GM19240 (cell line): ENCODE measurements around the gene LZIC.
A peak's percentile ranks its signal among the peaks of the same experiment; 100 is the strongest.

ENCODE experiments used
- DNase-seq: peaks from one replicate; pipeline ENCODE4 v3.0.0; 2011; ENCODE audit warnings: low spot score; ENCODE audit not compliant: insufficient read length

Gene LZIC

GRCh38 chr1:9910423-9911178, 32.6 kb downstream of the LZIC start:
- peak; percentile 96 for DNase-seq

GRCh38 chr1:9910076-9910422, 33.1 kb downstream of the LZIC start, which contains the start of gene CTNNBIP1:
CTNNBIP1 (minus strand) TSS chr1:9910269; CDS start chr1:9872064, 38,205 bp downstream.
- peak; percentile 88 for DNase-seq

DNA sequence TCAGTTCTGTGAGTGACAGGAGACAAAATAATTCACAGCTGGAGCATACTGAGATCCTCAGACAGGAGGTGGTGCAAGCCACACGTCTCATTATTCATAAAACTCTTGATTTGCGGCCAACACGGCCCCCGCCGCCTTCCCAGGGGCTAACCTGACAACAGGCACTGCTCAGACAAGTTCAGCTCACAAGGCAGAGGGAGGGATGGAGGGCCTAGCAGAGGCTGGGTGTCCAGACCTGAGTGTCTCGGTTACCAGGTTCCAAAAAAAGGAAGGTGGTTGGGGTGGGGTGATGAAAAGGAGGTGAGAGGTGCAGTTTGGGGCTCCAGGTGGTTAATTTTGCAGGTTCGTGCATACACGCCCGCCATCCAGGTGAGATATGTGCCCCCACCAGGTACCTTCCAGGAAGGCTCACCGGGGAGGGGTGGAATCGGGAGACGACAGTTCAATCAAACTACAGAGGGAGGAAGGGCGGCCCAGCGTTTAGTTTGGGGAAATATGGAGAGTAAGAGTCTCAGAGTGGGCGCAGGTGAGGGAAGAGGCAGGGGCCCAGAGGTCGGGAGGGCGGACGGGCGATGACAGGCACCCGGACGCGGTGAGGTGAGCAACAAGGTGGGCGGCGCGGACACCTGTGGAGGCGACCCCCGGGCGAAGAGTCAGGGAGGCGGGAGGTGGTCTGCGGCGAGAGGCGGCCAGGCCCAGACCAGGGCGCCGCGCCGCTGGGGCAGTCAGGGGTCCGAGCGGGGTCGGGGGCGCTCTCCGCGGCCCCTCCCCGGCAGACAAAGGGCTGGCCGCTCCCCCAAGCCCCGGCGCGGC, 33.8 kb downstream of the LZIC start:
- no peak for DNase-seq

DNA sequence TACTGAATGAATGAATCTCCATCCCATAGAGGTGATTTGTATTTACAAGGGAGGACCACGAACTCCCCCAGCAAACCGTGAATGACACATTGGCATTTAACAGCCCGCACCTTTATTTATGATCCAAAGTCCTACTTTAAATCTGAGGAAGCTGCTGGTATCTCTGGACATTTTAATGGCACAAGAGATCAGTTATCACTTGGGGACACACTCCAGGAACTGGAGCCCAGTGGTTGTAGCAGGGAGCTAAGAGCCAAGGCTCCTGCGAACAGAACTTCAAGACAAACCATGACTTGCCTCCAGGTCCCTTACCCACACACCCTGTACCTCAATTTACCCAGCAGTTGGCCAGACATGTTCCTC, 34.3 kb downstream of the LZIC start:
- no peak for DNase-seq

DNA sequence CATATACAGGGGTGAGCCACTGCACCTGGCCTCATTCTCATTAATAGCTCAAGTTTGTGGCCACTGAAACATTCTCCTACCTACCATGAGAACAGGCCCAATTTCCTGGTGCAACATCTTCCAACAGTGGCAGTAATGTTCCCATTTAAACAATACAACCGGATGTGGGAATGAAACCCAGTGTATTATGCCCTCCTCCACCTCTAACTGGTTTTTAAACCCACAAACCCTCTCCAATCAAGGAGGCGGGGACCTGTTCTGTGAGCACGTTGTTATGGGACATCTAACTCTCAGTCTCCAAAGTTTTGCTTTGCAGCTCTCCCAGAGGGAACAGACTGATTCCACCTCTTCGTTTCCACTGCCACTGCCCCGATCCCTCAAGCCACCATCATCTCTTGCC, 35.8 kb downstream of the LZIC start:
- no peak for DNase-seq

DNA sequence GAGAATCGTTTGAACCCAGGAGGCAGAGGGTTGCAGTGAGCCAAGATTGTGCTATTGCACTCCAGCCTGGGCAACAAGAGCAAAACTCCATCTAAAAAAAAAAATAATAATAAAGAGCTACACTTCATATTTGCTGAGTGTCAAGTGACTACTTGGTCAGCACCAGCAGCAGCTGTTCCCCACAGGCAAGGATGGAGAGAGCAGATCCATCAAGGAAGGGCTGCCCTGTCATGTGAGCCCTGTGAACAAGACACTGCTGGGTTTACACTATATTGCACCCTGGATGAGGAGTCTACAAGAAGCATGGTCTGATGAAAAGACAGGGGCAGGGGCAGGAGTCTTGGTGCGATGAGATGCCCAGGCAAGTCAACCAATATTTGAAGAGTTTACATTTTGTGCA, 36.7 kb downstream of the LZIC start:
- DNase-seq, result no peak

GRCh38 chr1:9905010-9905409, 38.2 kb downstream of the LZIC start:
- no peak for DNase-seq

GRCh38 chr1:9904596-9904995, 38.6 kb downstream of the LZIC start:
- DNase-seq, result no peak

DNA sequence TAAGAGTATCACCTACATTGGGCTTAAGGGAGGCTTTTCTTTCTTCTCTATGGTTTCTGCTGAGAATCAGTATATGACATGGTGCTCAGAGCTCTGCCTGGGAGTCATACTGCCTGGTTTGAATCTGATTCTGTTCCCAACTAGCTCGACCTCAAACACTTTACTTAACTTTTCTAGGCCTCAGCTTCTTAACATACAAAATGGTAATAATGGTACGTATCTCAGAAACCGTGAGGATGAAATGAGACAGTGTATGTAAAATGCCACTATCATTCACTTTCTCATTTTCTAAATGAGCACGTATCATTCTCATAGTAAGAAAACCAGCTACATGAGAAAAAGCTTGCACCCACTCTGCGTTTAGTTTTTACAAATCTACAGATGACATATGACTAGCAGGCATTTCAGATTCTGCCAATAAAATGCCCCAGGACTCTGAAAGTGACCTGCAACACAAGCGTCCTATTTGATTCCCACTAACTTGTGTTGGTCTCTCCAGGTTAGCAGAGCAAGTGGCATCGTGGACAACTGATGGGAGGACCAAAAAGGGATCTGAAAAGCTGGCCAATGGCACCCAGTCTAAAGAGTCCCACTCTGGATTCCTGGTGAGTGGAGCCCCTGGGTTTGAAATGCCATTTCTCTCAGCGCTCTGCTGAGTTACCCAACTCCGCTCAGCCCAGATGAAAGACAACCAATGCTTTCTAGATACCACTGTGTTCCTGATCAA, 39.2 kb downstream of the LZIC start:
- no peak for DNase-seq

GRCh38 chr1:9902060-9902452, 41.1 kb downstream of the LZIC start:
- no peak for DNase-seq

- no peak for DNase-seq
These were observed 41.8 kb downstream of the LZIC start for GRCh38 chr1:9901148-9902059.

DNA sequence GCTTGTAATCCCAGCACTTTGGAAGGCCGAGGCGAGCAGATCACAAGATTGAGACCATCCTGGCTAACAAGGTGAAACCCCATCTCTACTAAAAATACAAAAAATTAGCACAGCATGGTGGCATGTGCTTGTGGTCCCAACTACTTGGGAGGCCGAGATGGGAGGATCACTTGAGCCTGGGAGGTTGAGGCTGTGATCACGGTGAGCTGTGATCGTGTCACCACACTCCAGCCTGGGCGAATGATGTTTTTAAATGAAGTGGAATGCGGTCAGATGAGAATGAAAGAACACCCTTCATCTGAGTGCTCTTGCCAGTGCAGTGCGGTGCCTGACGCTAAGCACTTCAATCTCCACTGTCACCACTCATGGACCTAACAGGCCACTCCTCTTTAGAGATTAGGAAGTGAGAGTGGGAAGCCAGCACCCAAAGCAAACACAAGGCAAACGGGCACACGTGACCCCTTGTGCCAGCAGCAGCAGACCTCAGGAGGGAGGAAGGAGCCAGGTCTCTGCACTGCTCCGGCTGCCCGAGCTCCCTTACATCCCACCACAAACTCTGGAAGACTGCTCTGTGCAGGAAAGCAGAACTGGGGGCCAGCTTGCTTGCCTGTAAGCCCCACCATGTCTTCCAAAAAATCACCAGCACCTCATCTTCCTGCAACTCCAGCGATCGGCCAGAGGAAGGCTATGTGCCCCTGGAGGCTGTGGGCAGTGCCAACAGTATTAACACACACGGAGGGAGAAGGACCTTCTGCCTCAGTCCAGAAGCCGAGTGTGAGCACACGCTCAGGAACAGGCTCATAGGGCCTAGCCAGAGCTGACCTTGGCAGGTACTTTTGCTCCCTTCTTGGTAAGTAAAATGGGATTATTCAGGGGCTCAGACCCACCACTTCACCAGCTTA, 42.8 kb downstream of the LZIC start:
- DNase-seq, result no peak

- DNase-seq, result no peak
These were observed 49.1 kb downstream of the LZIC start for GRCh38 chr1:9894115-9894514.

DNA sequence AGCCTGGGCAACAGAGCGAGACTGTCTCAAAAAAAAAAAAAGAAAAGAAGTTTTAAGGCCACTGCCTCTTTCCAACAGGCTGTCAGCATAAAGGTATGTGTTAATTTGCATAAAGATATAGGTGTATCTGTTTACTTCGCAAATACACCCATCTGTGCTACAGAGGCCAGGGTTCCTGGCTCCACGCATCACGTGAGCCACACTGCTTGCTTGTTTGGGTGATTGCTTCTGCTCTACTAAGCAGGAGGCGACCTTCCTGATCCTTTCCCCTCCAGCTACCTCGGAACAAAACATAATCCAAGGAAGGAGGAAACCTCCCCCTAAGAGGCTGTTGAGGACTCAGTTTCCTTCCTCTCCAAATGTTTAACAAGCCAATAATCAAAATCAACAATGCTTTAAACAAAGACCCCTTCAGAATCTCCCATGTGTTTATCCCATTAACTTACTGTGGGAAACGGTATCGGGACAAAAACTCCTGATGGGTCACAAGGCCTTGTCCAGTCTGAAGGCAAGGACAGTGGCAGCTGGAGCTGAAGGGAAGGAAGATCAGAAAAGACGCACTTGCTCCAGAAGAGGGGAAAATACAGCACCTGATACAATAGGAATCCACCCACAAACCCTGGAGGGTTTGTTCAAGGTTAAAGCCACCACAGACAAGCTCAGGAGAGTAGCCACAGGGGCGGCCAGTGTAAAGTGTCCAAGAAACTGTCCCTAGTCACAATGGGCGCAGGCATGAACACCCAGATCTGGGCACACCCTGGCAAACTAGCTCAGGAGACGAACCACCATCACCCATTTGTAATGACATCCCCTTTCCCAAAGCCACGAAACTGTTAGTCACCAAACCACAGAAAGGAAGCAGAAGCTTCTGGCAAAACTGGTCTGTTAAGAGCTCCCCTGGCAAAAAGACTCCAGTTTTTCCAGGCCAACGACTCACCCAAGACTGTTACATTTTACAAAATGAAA, 50.3 kb downstream of the LZIC start:
- no peak for DNase-seq

DNA sequence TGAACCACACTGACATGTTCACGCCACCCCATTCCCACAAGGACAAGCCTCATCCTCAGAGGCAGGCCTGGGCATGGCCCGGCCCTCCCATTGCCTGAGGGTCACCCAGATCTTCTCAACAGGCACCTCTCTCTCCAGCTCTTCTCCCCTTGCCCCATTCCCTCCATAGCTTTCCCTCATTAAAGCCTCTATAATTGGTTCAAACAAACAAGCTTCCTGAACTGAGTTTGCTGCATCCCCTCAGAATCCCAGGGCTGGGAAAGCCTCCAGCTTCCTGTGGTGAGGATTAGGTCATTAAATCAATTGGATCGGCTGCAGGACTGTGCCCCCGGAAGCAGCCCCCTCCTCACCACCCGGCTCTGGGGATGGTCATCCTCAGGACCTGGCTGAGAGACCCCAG, 52.0 kb downstream of the LZIC start:
- DNase-seq, result no peak

- DNase-seq, result no peak
These were observed 52.9 kb downstream of the LZIC start for GRCh38 chr1:9890224-9890731.

DNA sequence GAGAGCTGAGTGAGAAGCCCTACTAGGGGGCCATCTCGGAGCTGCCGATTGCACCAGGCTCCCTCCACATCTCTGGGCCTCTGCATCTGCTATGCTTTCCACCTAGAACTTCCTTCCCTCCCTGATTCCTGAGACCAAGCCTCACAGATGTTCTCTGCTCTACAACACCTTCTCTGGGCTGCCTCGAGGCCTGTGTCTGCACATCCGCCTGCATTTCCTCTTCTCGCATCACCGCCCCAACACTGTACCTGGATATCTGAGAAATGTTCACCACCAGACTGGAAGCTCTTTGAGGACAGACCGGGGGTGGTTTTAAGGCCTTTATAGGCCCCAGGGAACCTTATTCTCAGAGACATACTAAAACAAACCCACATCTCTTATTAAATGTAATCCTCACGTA, 53.8 kb downstream of the LZIC start:
- no peak for DNase-seq

- DNase-seq, result no peak
These were observed 54.3 kb downstream of the LZIC start for GRCh38 chr1:9888886-9889285.

- no peak for DNase-seq
These were observed 56.1 kb downstream of the LZIC start for GRCh38 chr1:9887070-9887469.
